Neural crest cell (in vitro differentiated cells): ENCODE results near the gene PWWP3B. TPM values are rescaled to one million over a fixed set of nuclear protein-coding genes. Genes with fewer than 3 reads are reported as not detected.

Experiments used
- DNase-seq: peaks from one replicate; pipeline ENCODE4 v3.0.0; 2021; ENCODE audit warnings: low read depth, mixed read lengths, low spot score
- H3K27ac Mint-ChIP-seq: one replicate; pipeline ENCODE4 v1.8.0; 2021; ENCODE audit warnings: mild to moderate bottlenecking, mixed read lengths; ENCODE audit not compliant: unreplicated experiment
- H3K27me3 Mint-ChIP-seq: 2 replicates; pipeline ENCODE4 v1.8.0; 2021; ENCODE audit warnings: low read depth, mild to moderate bottlenecking, mixed read lengths
- H3K36me3 Mint-ChIP-seq: 2 replicates; pipeline ENCODE4 v1.8.0; 2021; ENCODE audit warnings: low read depth, mild to moderate bottlenecking, mixed read lengths
- H3K4me1 Mint-ChIP-seq: 2 replicates; pipeline ENCODE4 v1.8.0; 2021; ENCODE audit warnings: mixed read lengths
- H3K4me3 Mint-ChIP-seq: one replicate; pipeline ENCODE4 v1.8.0; 2021; ENCODE audit warnings: mild to moderate bottlenecking, mixed read lengths
- H3K9me3 Mint-ChIP-seq: 2 replicates; pipeline ENCODE4 v1.8.0; 2021; ENCODE audit warnings: mixed read lengths
- CTCF ChIP-seq: fragments of 200-600 bp; sonication (generic); conservative IDR thresholded peaks from 2 replicates; pipeline ENCODE4 v1.5.0; 2021; ENCODE audit warnings: antibody characterized with exemption, mild to moderate bottlenecking
- total RNA-seq: library from RNA; stranded (reverse); gene quantifications from 2 replicates; pipeline ENCODE4 v1.2.1, GENCODE V29; 2021

The PWWP3B gene
- total RNA-seq, 1 donor from 2014 or later, result 1.0 TPM

GRCh38 chrX:106201502-106202178 lies 33.5 kb downstream of the PWWP3B start:
- peaks cover 6% of the 10 kb centered on the region for H3K36me3 Mint-ChIP-seq
- no peaks in the 10 kb centered on the region for H3K27me3 Mint-ChIP-seq
- DNase-seq, result peak; percentile 2
- H3K9me3 Mint-ChIP-seq, result peaks cover 13% of the 10 kb centered on the region
- TF ChIP-seq CTCF, result no peak
- no peak overlapping the region for H3K4me3 Mint-ChIP-seq
- H3K27ac Mint-ChIP-seq, result no peak overlapping the region
- peaks cover 9% of the 10 kb centered on the region for H3K4me1 Mint-ChIP-seq

- Mint-ChIP-seq H3K27ac (no peak overlapping the region), H3K36me3 (peaks cover 6% of the 10 kb centered on the region), H3K27me3 (no peaks in the 10 kb centered on the region), H3K4me1 (peaks cover 9% of the 10 kb centered on the region), H3K4me3 (no peak overlapping the region), H3K9me3 (peaks cover 13% of the 10 kb centered on the region)
- no peak for TF ChIP-seq CTCF
- no peak for DNase-seq
Observed at GRCh38 chrX:106203315-106203714, 35.2 kb downstream of the PWWP3B start.

GRCh38 chrX:106208154-106208553 lies 40.0 kb downstream of the PWWP3B start:
- no peak overlapping the region for H3K27ac Mint-ChIP-seq
- no peak overlapping the region for H3K4me3 Mint-ChIP-seq
- TF ChIP-seq CTCF, result no peak
- H3K36me3 Mint-ChIP-seq, result peaks cover 6% of the 10 kb centered on the region
- H3K4me1 Mint-ChIP-seq, result no peaks in the 10 kb centered on the region
- H3K27me3 Mint-ChIP-seq, result no peaks in the 10 kb centered on the region
- no peak for DNase-seq
- peaks cover 14% of the 10 kb centered on the region for H3K9me3 Mint-ChIP-seq

Other genes starting within 250 kb of the PWWP3B start
- not detected in 2 replicates for gene SERPINA7, start 129.6 kb upstream of the PWWP3B start, total RNA-seq